Hepatocyte (in vitro differentiated cells): ENCODE results near the gene GGT6.

Experiments used
- CTCF ChIP-seq: fragments of 200-600 bp; sonication (generic); IDR thresholded peaks from 2 replicates; pipeline ENCODE4 v1.5.1; 2016; ENCODE audit warnings: antibody characterized with exemption, mild to moderate bottlenecking; ENCODE audit not compliant: poor library complexity
- EZH2 ChIP-seq: fragments of 200-600 bp; sonication (generic); IDR thresholded peaks from 2 replicates; pipeline ENCODE4 v1.6.1; 2016; ENCODE audit warnings: antibody characterized with exemption, mild to moderate bottlenecking, borderline replicate concordance

GRCh38 chr17:4541328-4542002, 18.9 kb downstream of the GGT6 start:
- no peak for TF ChIP-seq CTCF
- no peak for TF ChIP-seq EZH2
